GM12865 (cell line): ENCODE data around the gene LDHB.

Experiments
- DNase-seq: peaks from one replicate; pipeline ENCODE4 v3.0.0; 2010; ENCODE audit warnings: low read depth
- H3K4me3 ChIP-seq: 2 replicates; pipeline ENCODE4 v1.5.1; 2011; ENCODE audit warnings: mild to moderate bottlenecking, low read depth, low read length, control low read depth
- TF ChIP-seq, protein P1 (sequence below): IDR thresholded peaks from 2 replicates; pipeline ENCODE4 v1.5.1; 2011; ENCODE audit warnings: low read length, control low read depth, low read depth, inconsistent platforms; ENCODE audit not compliant: insufficient read depth; ENCODE audit errors: missing control alignments

The LDHB gene

DNA sequence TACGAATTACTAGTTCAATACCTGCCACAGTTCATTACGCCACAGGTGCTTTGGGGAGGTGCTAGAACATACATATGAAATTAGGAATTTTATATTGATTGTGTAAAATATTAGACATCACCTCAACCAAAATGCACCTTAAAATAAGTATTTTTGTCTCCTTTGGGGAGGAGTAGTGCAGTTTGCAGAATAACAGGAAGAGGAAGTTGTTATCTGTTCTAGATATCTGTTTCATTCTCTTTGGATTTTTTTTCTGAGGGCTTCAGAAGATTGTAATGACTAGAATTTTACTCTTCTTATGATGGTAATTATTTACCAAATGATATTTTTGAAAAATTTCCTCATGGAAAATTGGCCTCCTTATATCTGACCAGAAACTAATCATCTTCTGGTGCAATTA is 43.1 kb downstream of the LDHB start:
- H3K4me3 ChIP-seq = no peak overlapping the region
- no peak for DNase-seq
- TF ChIP-seq, protein P1, sequence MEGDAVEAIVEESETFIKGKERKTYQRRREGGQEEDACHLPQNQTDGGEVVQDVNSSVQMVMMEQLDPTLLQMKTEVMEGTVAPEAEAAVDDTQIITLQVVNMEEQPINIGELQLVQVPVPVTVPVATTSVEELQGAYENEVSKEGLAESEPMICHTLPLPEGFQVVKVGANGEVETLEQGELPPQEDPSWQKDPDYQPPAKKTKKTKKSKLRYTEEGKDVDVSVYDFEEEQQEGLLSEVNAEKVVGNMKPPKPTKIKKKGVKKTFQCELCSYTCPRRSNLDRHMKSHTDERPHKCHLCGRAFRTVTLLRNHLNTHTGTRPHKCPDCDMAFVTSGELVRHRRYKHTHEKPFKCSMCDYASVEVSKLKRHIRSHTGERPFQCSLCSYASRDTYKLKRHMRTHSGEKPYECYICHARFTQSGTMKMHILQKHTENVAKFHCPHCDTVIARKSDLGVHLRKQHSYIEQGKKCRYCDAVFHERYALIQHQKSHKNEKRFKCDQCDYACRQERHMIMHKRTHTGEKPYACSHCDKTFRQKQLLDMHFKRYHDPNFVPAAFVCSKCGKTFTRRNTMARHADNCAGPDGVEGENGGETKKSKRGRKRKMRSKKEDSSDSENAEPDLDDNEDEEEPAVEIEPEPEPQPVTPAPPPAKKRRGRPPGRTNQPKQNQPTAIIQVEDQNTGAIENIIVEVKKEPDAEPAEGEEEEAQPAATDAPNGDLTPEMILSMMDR = no peak

DNA sequence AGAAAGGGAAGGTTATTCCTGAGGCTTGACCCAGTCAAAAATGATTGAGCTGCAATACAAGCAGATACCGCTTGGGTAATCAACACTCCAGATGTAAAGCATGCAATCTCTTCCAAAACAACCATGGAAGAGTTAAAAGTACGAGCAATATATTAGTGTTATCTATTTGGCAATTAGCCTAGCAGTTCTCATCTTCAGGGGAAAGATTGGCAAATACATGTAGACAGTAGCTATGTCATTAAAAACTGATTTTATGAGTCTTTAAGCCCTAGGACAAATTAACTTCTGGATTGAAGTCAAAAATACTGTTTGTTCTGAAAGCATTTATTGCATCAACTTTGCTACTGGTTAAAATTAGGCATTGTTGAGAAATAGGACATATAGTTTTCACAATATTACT is 43.7 kb downstream of the LDHB start:
- H3K4me3 ChIP-seq = no peak overlapping the region
- TF ChIP-seq, protein P1 = no peak
- no peak for DNase-seq

DNA sequence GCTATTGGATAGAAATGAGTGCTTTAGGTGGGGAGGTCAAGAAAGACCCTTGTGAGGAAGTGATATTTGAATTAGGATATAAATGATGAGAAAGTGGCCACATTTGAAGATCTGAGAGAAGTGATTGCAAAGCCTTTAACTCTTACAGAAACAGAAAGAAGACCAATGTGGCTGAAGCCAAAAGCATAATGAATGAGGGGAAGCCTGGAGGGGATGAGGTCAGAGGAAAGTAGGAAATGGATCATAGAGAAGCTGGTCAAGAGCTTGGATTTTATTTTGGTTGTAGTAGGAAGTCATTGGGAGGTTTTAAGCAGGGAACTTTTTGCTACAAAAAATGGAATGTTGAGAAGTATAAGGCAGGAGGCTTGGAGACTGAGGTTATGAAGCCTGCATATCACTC is 49.4 kb downstream of the LDHB start:
- no peak for DNase-seq
- TF ChIP-seq, protein P1 = no peak
- no peak overlapping the region for H3K4me3 ChIP-seq

DNA sequence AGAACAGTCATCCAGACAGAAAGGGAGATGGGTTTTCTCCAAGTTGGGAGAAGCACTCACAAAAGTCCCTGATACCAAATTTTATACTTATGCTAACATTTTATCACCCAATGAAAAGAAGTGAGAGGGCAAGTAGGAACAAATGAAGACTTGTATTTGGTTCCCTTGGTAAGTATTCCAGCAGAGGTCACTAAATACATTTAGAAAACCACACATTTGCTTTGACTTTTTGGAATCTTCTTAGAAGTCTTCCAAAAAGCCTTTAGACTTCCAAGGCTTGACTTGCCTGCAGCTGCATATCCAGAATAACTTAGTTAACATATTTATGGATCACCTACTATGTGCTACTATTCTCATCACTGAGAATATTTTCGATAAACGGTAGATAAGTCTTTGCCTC is 49.9 kb downstream of the LDHB start:
- no peak overlapping the region for H3K4me3 ChIP-seq
- no peak for DNase-seq
- TF ChIP-seq, protein P1 = no peak

DNA sequence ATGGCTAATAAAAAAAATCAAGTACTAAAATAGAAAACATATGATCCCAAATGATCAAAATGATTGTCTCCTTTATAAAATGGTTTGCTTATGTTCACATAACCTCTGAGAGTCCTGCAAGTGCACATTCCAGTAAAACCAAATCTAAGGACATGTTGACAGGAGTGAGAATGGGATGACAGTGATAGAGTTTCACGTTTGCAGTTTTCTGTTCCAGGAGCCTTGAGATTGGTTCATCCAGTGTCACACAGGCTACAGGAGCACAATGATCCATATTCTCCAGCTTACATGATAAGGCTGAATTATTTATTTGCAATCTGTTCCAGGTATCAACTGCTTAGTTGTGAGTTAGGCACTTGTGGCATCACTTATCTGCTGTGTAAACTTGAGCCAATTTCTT is 51.5 kb downstream of the LDHB start:
- TF ChIP-seq, protein P1 = no peak

DNA sequence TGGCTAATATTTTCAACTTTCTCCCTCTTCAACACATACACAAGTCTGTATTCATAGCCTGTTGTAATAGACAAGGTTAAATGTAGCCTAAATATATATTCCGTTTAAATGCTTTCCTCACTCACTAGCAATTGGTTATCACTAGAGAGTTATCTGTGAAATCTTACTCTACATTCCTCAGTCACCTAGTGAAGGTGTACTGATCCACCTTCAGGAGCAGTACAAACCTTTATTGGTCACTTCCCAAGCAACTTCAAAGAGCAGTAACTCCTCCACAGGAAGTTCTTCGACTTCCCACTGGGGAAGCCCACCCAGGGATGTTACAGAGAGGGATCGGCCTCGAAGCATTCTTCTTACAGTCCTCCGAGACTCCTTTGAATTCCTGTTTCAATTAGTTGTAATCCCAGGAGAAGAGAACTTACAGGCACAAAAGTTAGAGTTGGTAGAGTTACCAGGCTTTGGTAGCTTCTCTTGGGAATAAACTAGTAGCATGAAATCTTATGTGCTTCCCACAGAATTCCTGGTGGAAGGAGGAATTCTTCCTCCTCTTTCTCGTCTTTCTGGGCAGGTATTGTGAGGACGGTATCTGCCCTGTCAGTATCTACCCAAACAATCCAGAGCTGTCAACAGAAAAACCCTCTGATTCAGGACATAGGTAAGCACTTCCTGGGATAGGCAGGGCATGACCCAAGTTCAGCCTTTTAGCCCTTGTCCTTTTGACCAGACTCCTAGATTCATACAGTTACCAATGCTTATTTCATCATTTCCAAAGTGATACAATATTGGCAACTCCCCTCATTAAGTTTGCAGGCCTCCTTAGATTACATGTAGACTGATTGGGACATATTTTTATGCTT is 53.2 kb downstream of the LDHB start, which contains the start of gene GYS2:
Gene GYS2, minus strand, starts transcription at position 603 of the 857 bp plus-strand sequence. Its CDS starts 255 bp downstream, at position 348.
- TF ChIP-seq, protein P1 = no peak
- no peak for DNase-seq
- no peak within 1 kb of the TSS for H3K4me3 ChIP-seq

More for the DNA sequence above, 51.5 kb downstream of the LDHB start:
- DNase-seq = no peak
- no peak overlapping the region for H3K4me3 ChIP-seq
